ENCODE results near the gene SETBP1.

SETBP1 gene

GRCh38 chr18:45060102-45060501 is 379.4 kb downstream of the SETBP1 start:
- Histone ChIP-seq H3K4me3 (ENCODE audit: insufficient read depth in 1 of 2, low read depth in 1 of 2, low read length in 2 of 2) (no peak overlapping the region), H2BK120ac (ENCODE audit: low read depth, low read length) (no peak overlapping the region), H4K8ac (ENCODE audit: low read length) (no peak overlapping the region), H3K9ac (ENCODE audit: low read length) (peak overlapping the region; percentile 16), H3K27me3 (ENCODE audit: control insufficient read depth in 1 of 2, insufficient read depth in 1 of 2, low read length in 2 of 2) (no peaks in the 10 kb centered on the region), H2BK12ac (ENCODE audit: low read length in 2 of 2) (no peak overlapping the region), H2BK15ac (ENCODE audit: low read depth, poor library complexity, severe bottlenecking) (no peak overlapping the region), H2AFZ (ENCODE audit: low read depth, low read length) (no peak overlapping the region), H3K23ac (ENCODE audit: low read length in 2 of 2) (no peak overlapping the region), H3K4me2 (ENCODE audit: low read length, poor library complexity, severe bottlenecking) (no peak overlapping the region), H4K91ac (ENCODE audit: low read length) (no peak overlapping the region), H3K27ac (ENCODE audit: low read length, poor library complexity, severe bottlenecking) (no peak overlapping the region), H3K79me1 (replicated peaks; ENCODE audit: low read length, poor library complexity, severe bottlenecking) (peaks cover 2% of the 10 kb centered on the region), H2BK5ac (ENCODE audit: low read depth, low read length, poor library complexity, severe bottlenecking) (no peak overlapping the region), H3K14ac (ENCODE audit: low read length in 2 of 2) (no peak overlapping the region), H3K36me3 (ENCODE audit: control insufficient read depth in 1 of 2, insufficient read depth in 2 of 2, low read depth in 1 of 2, low read length in 2 of 2) (peaks cover 10 to 11% of the 10 kb centered on the region in 2 experiments), H3K18ac (ENCODE audit: low read depth in 1 of 2, low read length in 2 of 2) (no peak overlapping the region), H3K4me1 (ENCODE audit: control insufficient read depth, insufficient read depth, low read depth, low read length) (no peaks in the 10 kb centered on the region), H2AK5ac (ENCODE audit: low read length, severe bottlenecking) (no peak overlapping the region), H3K4ac (ENCODE audit: low read depth in 1 of 2, low read length in 2 of 2) (no peak overlapping the region), H3K9me3 (ENCODE audit: control insufficient read depth, low read length) (no peaks in the 10 kb centered on the region)
- peak; percentile 22 for DNase-seq

- H3K27me3 ChIP-seq (ENCODE audit: control insufficient read depth in 1 of 2, insufficient read depth in 1 of 2, low read length in 2 of 2), result no peaks in the 10 kb centered on the region
- H3K23ac ChIP-seq (ENCODE audit: low read length in 2 of 2), result no peak overlapping the region
- no peak overlapping the region for H3K27ac ChIP-seq (ENCODE audit: low read length, poor library complexity, severe bottlenecking)
- no peak overlapping the region for H4K91ac ChIP-seq (ENCODE audit: low read length)
- H2AK5ac ChIP-seq (ENCODE audit: low read length, severe bottlenecking), result no peak overlapping the region
- no peak overlapping the region for H3K4ac ChIP-seq (ENCODE audit: low read depth in 1 of 2, low read length in 2 of 2)
- no peak overlapping the region for H3K4me2 ChIP-seq (ENCODE audit: low read length, poor library complexity, severe bottlenecking)
- H3K9me3 ChIP-seq (ENCODE audit: control insufficient read depth, low read length), result no peaks in the 10 kb centered on the region
- no peak overlapping the region for H2BK12ac ChIP-seq (ENCODE audit: low read length in 2 of 2)
- no peak overlapping the region for H2BK120ac ChIP-seq (ENCODE audit: low read depth, low read length)
- H3K36me3 ChIP-seq (ENCODE audit: control insufficient read depth in 1 of 2, insufficient read depth in 2 of 2, low read depth in 1 of 2, low read length in 2 of 2), result peaks cover 10 to 13% of the 10 kb centered on the region in 2 experiments
- WGBS, result 83% methylated on average over 1 of the region's 2 CpGs
- no peak overlapping the region for H3K14ac ChIP-seq (ENCODE audit: low read length in 2 of 2)
- DNase-seq, result no peak
- H3K4me1 ChIP-seq (ENCODE audit: control insufficient read depth, insufficient read depth, low read depth, low read length), result no peaks in the 10 kb centered on the region
- no peak overlapping the region for H2BK15ac ChIP-seq (ENCODE audit: low read depth, poor library complexity, severe bottlenecking)
- no peak overlapping the region for H3K4me3 ChIP-seq (ENCODE audit: insufficient read depth in 1 of 2, low read depth in 1 of 2, low read length in 2 of 2)
- no peak overlapping the region for H4K8ac ChIP-seq (ENCODE audit: low read length)
- no peak overlapping the region for H2AFZ ChIP-seq (ENCODE audit: low read depth, low read length)
- no peak overlapping the region for H3K9ac ChIP-seq (ENCODE audit: low read length)
- no peak overlapping the region for H3K18ac ChIP-seq (ENCODE audit: low read depth in 1 of 2, low read length in 2 of 2)
- H2BK5ac ChIP-seq (ENCODE audit: low read depth, low read length, poor library complexity, severe bottlenecking), result no peak overlapping the region
- no peaks in the 10 kb centered on the region for H3K79me1 ChIP-seq (replicated peaks; ENCODE audit: low read length, poor library complexity, severe bottlenecking)
These were observed 380.7 kb downstream of the SETBP1 start for GRCh38 chr18:45061359-45061758.

- H3K4me1 ChIP-seq (ENCODE audit: control insufficient read depth, insufficient read depth, low read depth, low read length), result no peaks in the 10 kb centered on the region
- no peaks in the 10 kb centered on the region for H3K9me3 ChIP-seq (ENCODE audit: control insufficient read depth, low read length)
- no peak overlapping the region for H3K4me3 ChIP-seq (ENCODE audit: insufficient read depth in 1 of 2, low read depth in 1 of 2, low read length in 2 of 2)
- WGBS, result 95% methylated on average over 40 of the region's 55 CpGs
- no peak overlapping the region for H2BK5ac ChIP-seq (ENCODE audit: low read depth, low read length, poor library complexity, severe bottlenecking)
- no peak overlapping the region for H3K4ac ChIP-seq (ENCODE audit: low read depth in 1 of 2, low read length in 2 of 2)
- H2BK120ac ChIP-seq (ENCODE audit: low read depth, low read length), result no peak overlapping the region
- no peak overlapping the region for H3K18ac ChIP-seq (ENCODE audit: low read depth in 1 of 2, low read length in 2 of 2)
- no peak overlapping the region for H2BK15ac ChIP-seq (ENCODE audit: low read depth, poor library complexity, severe bottlenecking)
- no peak overlapping the region for H3K9ac ChIP-seq (ENCODE audit: low read length)
- no peak overlapping the region for H2AFZ ChIP-seq (ENCODE audit: low read depth, low read length)
- no peak overlapping the region for H4K91ac ChIP-seq (ENCODE audit: low read length)
- H2AK5ac ChIP-seq (ENCODE audit: low read length, severe bottlenecking), result no peak overlapping the region
- DNase-seq, result no peak
- H3K36me3 ChIP-seq (ENCODE audit: control insufficient read depth in 1 of 2, insufficient read depth in 2 of 2, low read depth in 1 of 2, low read length in 2 of 2), result peaks cover 10 to 14% of the 10 kb centered on the region in 2 experiments
- H3K23ac ChIP-seq (ENCODE audit: low read length in 2 of 2), result no peak overlapping the region
- H3K79me1 ChIP-seq (replicated peaks; ENCODE audit: low read length, poor library complexity, severe bottlenecking), result no peaks in the 10 kb centered on the region
- H3K27ac ChIP-seq (ENCODE audit: low read length, poor library complexity, severe bottlenecking), result no peak overlapping the region
- no peak overlapping the region for H4K8ac ChIP-seq (ENCODE audit: low read length)
- no peaks in the 10 kb centered on the region for H3K27me3 ChIP-seq (ENCODE audit: control insufficient read depth in 1 of 2, insufficient read depth in 1 of 2, low read length in 2 of 2)
- H2BK12ac ChIP-seq (ENCODE audit: low read length in 2 of 2), result no peak overlapping the region
- H3K4me2 ChIP-seq (ENCODE audit: low read length, poor library complexity, severe bottlenecking), result no peak overlapping the region
- no peak overlapping the region for H3K14ac ChIP-seq (ENCODE audit: low read length in 2 of 2)
These were observed 382.8 kb downstream of the SETBP1 start for GRCh38 chr18:45063246-45064038.

GRCh38 chr18:45066210-45066609 is 385.5 kb downstream of the SETBP1 start:
- Histone ChIP-seq H3K27ac (ENCODE audit: low read length, poor library complexity, severe bottlenecking) (no peak overlapping the region), H3K23ac (ENCODE audit: low read length in 2 of 2) (no peak overlapping the region), H2BK12ac (ENCODE audit: low read length in 2 of 2) (no peak overlapping the region), H3K4me1 (ENCODE audit: control insufficient read depth, insufficient read depth, low read depth, low read length) (no peaks in the 10 kb centered on the region), H2BK120ac (ENCODE audit: low read depth, low read length) (no peak overlapping the region), H4K8ac (ENCODE audit: low read length) (no peak overlapping the region), H2BK5ac (ENCODE audit: low read depth, low read length, poor library complexity, severe bottlenecking) (no peak overlapping the region), H3K9me3 (ENCODE audit: control insufficient read depth, low read length) (no peaks in the 10 kb centered on the region), H3K79me1 (replicated peaks; ENCODE audit: low read length, poor library complexity, severe bottlenecking) (no peaks in the 10 kb centered on the region), H3K9ac (ENCODE audit: low read length) (no peak overlapping the region), H2AFZ (ENCODE audit: low read depth, low read length) (no peak overlapping the region), H2BK15ac (ENCODE audit: low read depth, poor library complexity, severe bottlenecking) (no peak overlapping the region), H2AK5ac (ENCODE audit: low read length, severe bottlenecking) (no peak overlapping the region), H4K91ac (ENCODE audit: low read length) (no peak overlapping the region), H3K27me3 (ENCODE audit: control insufficient read depth in 1 of 2, insufficient read depth in 1 of 2, low read length in 2 of 2) (no peaks in the 10 kb centered on the region), H3K36me3 (ENCODE audit: control insufficient read depth in 1 of 2, insufficient read depth in 2 of 2, low read depth in 1 of 2, low read length in 2 of 2) (peaks cover 10 to 14% of the 10 kb centered on the region in 2 experiments), H3K4me2 (ENCODE audit: low read length, poor library complexity, severe bottlenecking) (no peak overlapping the region), H3K14ac (ENCODE audit: low read length in 2 of 2) (no peak overlapping the region), H3K4me3 (ENCODE audit: insufficient read depth in 1 of 2, low read depth in 1 of 2, low read length in 2 of 2) (no peak overlapping the region), H3K18ac (ENCODE audit: low read depth in 1 of 2, low read length in 2 of 2) (no peak overlapping the region), H3K4ac (ENCODE audit: low read depth in 1 of 2, low read length in 2 of 2) (no peak overlapping the region)
- 95% methylated on average over 4 of the region's 4 CpGs for WGBS
- no peak for DNase-seq
